HepG2 (cell line): ENCODE results near the gene TCF25. TPM values are rescaled to one million over a fixed set of nuclear protein-coding genes. Genes with fewer than 3 reads are reported as not detected.
A peak's percentile ranks its signal among the peaks of the same experiment; 100 is the strongest.

ENCODE experiments used
- ATF6 ChIP-seq: sonication (generic); formaldehyde crosslinking; conservative IDR thresholded peaks from 2 replicates; pipeline ENCODE4 v1.4.0; 2020; ENCODE audit warnings: missing genetic modification reagents
- FOXC1 ChIP-seq: sonication (generic); formaldehyde crosslinking; IDR thresholded peaks from 2 replicates; pipeline ENCODE4 v1.8.0; 2022; ENCODE audit warnings: mild to moderate bottlenecking, missing genetic modification reagents, borderline replicate concordance
- KLF16 ChIP-seq, 2 experiments: sonication (generic) in 1 of 2; formaldehyde crosslinking in 1 of 2; IDR thresholded peaks; 2 replicates each; pipeline versions ENCODE4 v1.6.1 to v1.8.0; 2016 to 2023; ENCODE audit warnings: missing genetic modification reagents in 2 of 2, missing compliant biosample characterization in 1 of 2
- MXI1 ChIP-seq: IDR thresholded peaks from 3 replicates; pipeline ENCODE4 v1.6.1; 2012; ENCODE audit warnings: low read depth, low read length, inconsistent platforms, borderline replicate concordance
- NR1H2 ChIP-seq: sonication (generic); formaldehyde crosslinking; IDR thresholded peaks from 2 replicates; pipeline ENCODE4 v1.8.1; 2022; ENCODE audit warnings: low read depth, missing genetic modification reagents, borderline replicate concordance
- PAWR ChIP-seq: sonication (generic); formaldehyde crosslinking; IDR thresholded peaks from 2 replicates; pipeline ENCODE4 v1.4.0; 2020; ENCODE audit warnings: missing genetic modification reagents, mild to moderate bottlenecking, borderline replicate concordance
- RBM39 ChIP-seq: fragments of 200-400 bp; formaldehyde crosslinking; IDR thresholded peaks from one replicate; pipeline ENCODE4 v1.6.1; 2018; ENCODE audit warnings: antibody characterized with exemption, mild to moderate bottlenecking, low read depth, low read length; ENCODE audit not compliant: poor library complexity, severe bottlenecking
- REL ChIP-seq: sonication (generic); formaldehyde crosslinking; conservative IDR thresholded peaks from 2 replicates; pipeline ENCODE4 v1.8.0; 2022; ENCODE audit warnings: mild to moderate bottlenecking, missing genetic modification reagents, moderate library complexity
- RXRA ChIP-seq: sonication (generic); formaldehyde crosslinking; IDR thresholded peaks from 2 replicates; pipeline ENCODE4 v1.5.1; 2020; ENCODE audit warnings: missing genetic modification reagents
- ZBTB20 ChIP-seq: sonication (generic); formaldehyde crosslinking; IDR thresholded peaks from 2 replicates; pipeline ENCODE4 v1.8.1; 2023; ENCODE audit warnings: missing genetic modification reagents, low read depth, mild to moderate bottlenecking, borderline replicate concordance
- ZFP36L1 ChIP-seq: sonication (generic); formaldehyde crosslinking; IDR thresholded peaks from 2 replicates; pipeline ENCODE4 v1.8.0; 2022; ENCODE audit warnings: mild to moderate bottlenecking, missing genetic modification reagents, moderate library complexity
- ZNF652 ChIP-seq: IDR thresholded peaks from 2 replicates; pipeline ENCODE4 v1.6.1; 2016; ENCODE audit warnings: low read depth, borderline replicate concordance
- ZNF720 ChIP-seq: sonication (generic); formaldehyde crosslinking; IDR thresholded peaks from 2 replicates; pipeline ENCODE4 v1.4.0; 2020; ENCODE audit warnings: missing genetic modification reagents
- ZNF850 ChIP-seq: sonication (generic); formaldehyde crosslinking; conservative IDR thresholded peaks from 2 replicates; pipeline ENCODE4 v1.9.0; 2021; ENCODE audit warnings: mild to moderate bottlenecking, missing genetic modification reagents
- polyA plus RNA-seq, 8 experiments: library from polyadenylated mRNA; depleted of rRNA in 3 of 8; stranded (reverse) in 7 of 8; unstranded in 1 of 8; fragments of >200 nt; fragmentation: Illumina TruSeq in 4 of 8; extraction: Trizol in 4 of 8; gene quantifications; 2 replicates each; pipeline versions ENCODE4 v1.2.1 to v1.2.3, GENCODE V29; 2011 to 2016; ENCODE audit warnings: low read depth in 4 of 8, missing spikeins in 1 of 8, mixed read lengths in 1 of 8; ENCODE audit not compliant: insufficient read depth in 1 of 8
- total RNA-seq, 5 experiments: library from RNA; depleted of rRNA; stranded (reverse); fragments of >200 nt; fragmentation: Illumina TruSeq; extraction: Trizol; gene quantifications; 2 replicates each; pipeline ENCODE4 v1.2.3, GENCODE V29; 2016; ENCODE audit warnings: low read depth in 1 of 5
- TF ChIP-seq, protein P1 (sequence below): sonication (generic); formaldehyde crosslinking; IDR thresholded peaks from 2 replicates; pipeline ENCODE4 v1.5.0; 2020; ENCODE audit warnings: mild to moderate bottlenecking, missing genetic modification reagents, borderline replicate concordance
- TF ChIP-seq, protein P2 (sequence below): sonication (generic); formaldehyde crosslinking; IDR thresholded peaks from 2 replicates; pipeline ENCODE4 v1.4.0; 2020; ENCODE audit warnings: missing genetic modification reagents
- TF ChIP-seq, protein P3 (sequence below): sonication (generic); formaldehyde crosslinking; IDR thresholded peaks from 2 replicates; pipeline ENCODE4; 2020; ENCODE audit warnings: missing genetic modification reagents, mild to moderate bottlenecking, borderline replicate concordance

The TCF25 gene
- total and polyA plus RNA-seq, 2 of the 13 experiments (the other 11 are each of a cell fraction or from before 2014, with no cell fraction given), result 138 to 206 TPM

DNA sequence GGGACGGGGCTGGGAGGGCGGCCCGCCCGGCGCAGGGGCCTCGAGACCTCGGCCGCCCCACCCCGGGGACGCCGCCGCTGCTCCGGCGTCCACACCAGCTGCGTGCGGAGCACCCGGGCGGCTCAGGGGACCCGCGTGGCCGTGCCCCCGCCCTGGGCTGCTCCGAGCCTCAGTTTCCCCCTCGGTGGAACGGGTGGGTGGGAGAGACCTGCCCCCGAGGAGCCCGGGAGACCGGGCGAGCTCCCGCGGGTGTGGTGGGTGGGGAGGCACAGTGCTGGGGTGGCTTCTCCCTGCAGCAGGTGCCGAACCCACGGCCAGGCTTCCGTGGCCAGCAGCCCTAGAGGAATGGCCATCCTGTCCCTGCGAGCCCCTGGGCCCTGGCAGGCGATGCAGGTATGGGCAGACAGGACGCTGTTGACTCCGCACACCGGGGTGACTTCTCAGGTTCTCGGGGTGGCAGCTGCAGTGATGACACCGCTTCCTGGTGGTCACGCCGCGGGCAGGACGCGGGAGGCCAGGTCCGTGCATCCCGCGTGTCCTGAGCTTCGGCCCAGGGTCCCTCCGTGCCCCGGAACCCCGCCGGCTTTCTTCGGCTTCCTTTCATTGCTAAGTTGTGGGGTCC, 75.8 kb downstream of the TCF25 start (continued):
- TF ChIP-seq, protein P1, sequence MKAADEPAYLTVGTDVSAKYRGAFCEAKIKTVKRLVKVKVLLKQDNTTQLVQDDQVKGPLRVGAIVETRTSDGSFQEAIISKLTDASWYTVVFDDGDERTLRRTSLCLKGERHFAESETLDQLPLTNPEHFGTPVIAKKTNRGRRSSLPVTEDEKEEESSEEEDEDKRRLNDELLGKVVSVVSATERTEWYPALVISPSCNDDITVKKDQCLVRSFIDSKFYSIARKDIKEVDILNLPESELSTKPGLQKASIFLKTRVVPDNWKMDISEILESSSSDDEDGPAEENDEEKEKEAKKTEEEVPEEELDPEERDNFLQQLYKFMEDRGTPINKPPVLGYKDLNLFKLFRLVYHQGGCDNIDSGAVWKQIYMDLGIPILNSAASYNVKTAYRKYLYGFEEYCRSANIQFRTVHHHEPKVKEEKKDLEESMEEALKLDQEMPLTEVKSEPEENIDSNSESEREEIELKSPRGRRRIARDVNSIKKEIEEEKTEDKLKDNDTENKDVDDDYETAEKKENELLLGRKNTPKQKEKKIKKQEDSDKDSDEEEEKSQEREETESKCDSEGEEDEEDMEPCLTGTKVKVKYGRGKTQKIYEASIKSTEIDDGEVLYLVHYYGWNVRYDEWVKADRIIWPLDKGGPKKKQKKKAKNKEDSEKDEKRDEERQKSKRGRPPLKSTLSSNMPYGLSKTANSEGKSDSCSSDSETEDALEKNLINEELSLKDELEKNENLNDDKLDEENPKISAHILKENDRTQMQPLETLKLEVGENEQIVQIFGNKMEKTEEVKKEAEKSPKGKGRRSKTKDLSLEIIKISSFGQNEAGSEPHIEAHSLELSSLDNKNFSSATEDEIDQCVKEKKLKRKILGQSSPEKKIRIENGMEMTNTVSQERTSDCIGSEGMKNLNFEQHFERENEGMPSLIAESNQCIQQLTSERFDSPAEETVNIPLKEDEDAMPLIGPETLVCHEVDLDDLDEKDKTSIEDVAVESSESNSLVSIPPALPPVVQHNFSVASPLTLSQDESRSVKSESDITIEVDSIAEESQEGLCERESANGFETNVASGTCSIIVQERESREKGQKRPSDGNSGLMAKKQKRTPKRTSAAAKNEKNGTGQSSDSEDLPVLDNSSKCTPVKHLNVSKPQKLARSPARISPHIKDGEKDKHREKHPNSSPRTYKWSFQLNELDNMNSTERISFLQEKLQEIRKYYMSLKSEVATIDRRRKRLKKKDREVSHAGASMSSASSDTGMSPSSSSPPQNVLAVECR (CRISPR knock-in tag), result peak; percentile 66
- TF ChIP-seq RBM39 (no peak), PAWR (CRISPR knock-in tag) (no peak), ZBTB20 (no peak), ZNF850 (CRISPR knock-in tag) (no peak), MXI1 (no peak), FOXC1 (no peak), ZNF652 (CRISPR knock-in tag) (no peak), NR1H2 (CRISPR knock-in tag) (no peak), RXRA (CRISPR knock-in tag) (0 out of 2 replicates have a peak, but pooled peaks have one; percentile 17), ZNF720 (CRISPR knock-in tag) (no peak), ATF6 (CRISPR knock-in tag) (no peak), REL (no peak), ZFP36L1 (CRISPR knock-in tag) (no peak), KLF16 (CRISPR knock-in tag; IDR thresholded peaks at IDR 0.05) (no peak)
- TF ChIP-seq, protein P2, sequence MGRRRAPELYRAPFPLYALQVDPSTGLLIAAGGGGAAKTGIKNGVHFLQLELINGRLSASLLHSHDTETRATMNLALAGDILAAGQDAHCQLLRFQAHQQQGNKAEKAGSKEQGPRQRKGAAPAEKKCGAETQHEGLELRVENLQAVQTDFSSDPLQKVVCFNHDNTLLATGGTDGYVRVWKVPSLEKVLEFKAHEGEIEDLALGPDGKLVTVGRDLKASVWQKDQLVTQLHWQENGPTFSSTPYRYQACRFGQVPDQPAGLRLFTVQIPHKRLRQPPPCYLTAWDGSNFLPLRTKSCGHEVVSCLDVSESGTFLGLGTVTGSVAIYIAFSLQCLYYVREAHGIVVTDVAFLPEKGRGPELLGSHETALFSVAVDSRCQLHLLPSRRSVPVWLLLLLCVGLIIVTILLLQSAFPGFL (CRISPR knock-in tag), result no peak
- TF ChIP-seq, protein P3, sequence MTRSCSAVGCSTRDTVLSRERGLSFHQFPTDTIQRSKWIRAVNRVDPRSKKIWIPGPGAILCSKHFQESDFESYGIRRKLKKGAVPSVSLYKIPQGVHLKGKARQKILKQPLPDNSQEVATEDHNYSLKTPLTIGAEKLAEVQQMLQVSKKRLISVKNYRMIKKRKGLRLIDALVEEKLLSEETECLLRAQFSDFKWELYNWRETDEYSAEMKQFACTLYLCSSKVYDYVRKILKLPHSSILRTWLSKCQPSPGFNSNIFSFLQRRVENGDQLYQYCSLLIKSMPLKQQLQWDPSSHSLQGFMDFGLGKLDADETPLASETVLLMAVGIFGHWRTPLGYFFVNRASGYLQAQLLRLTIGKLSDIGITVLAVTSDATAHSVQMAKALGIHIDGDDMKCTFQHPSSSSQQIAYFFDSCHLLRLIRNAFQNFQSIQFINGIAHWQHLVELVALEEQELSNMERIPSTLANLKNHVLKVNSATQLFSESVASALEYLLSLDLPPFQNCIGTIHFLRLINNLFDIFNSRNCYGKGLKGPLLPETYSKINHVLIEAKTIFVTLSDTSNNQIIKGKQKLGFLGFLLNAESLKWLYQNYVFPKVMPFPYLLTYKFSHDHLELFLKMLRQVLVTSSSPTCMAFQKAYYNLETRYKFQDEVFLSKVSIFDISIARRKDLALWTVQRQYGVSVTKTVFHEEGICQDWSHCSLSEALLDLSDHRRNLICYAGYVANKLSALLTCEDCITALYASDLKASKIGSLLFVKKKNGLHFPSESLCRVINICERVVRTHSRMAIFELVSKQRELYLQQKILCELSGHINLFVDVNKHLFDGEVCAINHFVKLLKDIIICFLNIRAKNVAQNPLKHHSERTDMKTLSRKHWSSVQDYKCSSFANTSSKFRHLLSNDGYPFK, result no peak; the same call in 1 of the 2 replicates
